Cardiac fibroblast (primary cell): ENCODE results near the gene GSTA4.

Experiments
- DNase-seq, 2 donors: peaks; one replicate each; pipeline versions ENCODE4 v3.0.0 to v3.0.0-alpha.2; 2010; ENCODE audit warnings: low read depth in 2 of 2
- H3K4me3 ChIP-seq, 2 donors: replicated peaks in 1 of 2; 1 replicate in 1 of 2; 2 replicates in 1 of 2; pipeline ENCODE4 v1.5.1; 2011; ENCODE audit warnings: low read depth in 2 of 2, low read length in 2 of 2, mild to moderate bottlenecking in 2 of 2, moderate library complexity in 1 of 2
- CTCF ChIP-seq: IDR thresholded peaks from one replicate; pipeline ENCODE4 v1.5.1; 2011; ENCODE audit warnings: low read depth, mild to moderate bottlenecking, low read length, inconsistent platforms

The GSTA4 gene

GRCh38 chr6:53029257-53029656 is 34.2 kb upstream of the GSTA4 start:
- no peak overlapping the region for H3K4me3 ChIP-seq
- no peak for TF ChIP-seq CTCF
- no peak for DNase-seq

GRCh38 chr6:53028467-53028866 is 33.4 kb upstream of the GSTA4 start:
- no peak overlapping the region for H3K4me3 ChIP-seq
- TF ChIP-seq CTCF, result no peak
- DNase-seq, result no peak

- no peak for DNase-seq
- no peak for TF ChIP-seq CTCF
- no peak overlapping the region for H3K4me3 ChIP-seq
These were observed 32.1 kb upstream of the GSTA4 start for GRCh38 chr6:53027131-53027718.

GRCh38 chr6:53026526-53026925 is 31.4 kb upstream of the GSTA4 start:
- no peak for DNase-seq
- no peak for TF ChIP-seq CTCF
- no peak overlapping the region for H3K4me3 ChIP-seq

GRCh38 chr6:53023323-53023722 is 28.2 kb upstream of the GSTA4 start:
- DNase-seq, result no peak
- no peak overlapping the region for H3K4me3 ChIP-seq
- no peak for TF ChIP-seq CTCF

- H3K4me3 ChIP-seq, result no peak overlapping the region
- no peak for TF ChIP-seq CTCF
- peak; percentile 50 to 90 for DNase-seq
These were observed 25.1 kb upstream of the GSTA4 start for GRCh38 chr6:53020005-53020744.
